ENCODE results near the gene MPV17L2.

GRCh38 chr19:18205200-18205892 is 12.3 kb downstream of the MPV17L2 start:
- no peak for TF ChIP-seq CTCF (conservative IDR thresholded peaks at IDR 0.05; ENCODE audit: low read depth, low read length)
- TF ChIP-seq RAD21 (IDR thresholded peaks at IDR 0.05; ENCODE audit: low read length): no peak
- TF ChIP-seq POLR2A (IDR thresholded peaks at IDR 0.05; ENCODE audit: low read depth, low read length): peak; percentile 84

All from IMR-90 (cell line).